Placental pericyte (primary cell): ENCODE results near the gene SLC10A4. TPM values are rescaled to one million over a fixed set of nuclear protein-coding genes. Genes with fewer than 3 reads are reported as not detected.

Source experiments
- total RNA-seq: library from RNA; depleted of rRNA; stranded (reverse); fragments of >200 nt; gene quantifications from 2 replicates; pipeline ENCODE4 v1.2.3, GENCODE V29; 2012

SLC10A4 gene
- total RNA-seq, result not detected in 2 replicates

GRCh38 chr4:48483006-48483776 lies at the start of gene SLC10A4:
SLC10A4 (plus strand) TSS chr4:48483343; CDS start chr4:48483562, 219 bp downstream.

GRCh38 chr4:48490012-48490679 lies 7.0 kb downstream of the SLC10A4 start, which contains the start of gene ZAR1:
ZAR1 (plus strand) TSS chr4:48490252; CDS start chr4:48490292, 40 bp downstream.

Other genes starting within 250 kb of the SLC10A4 start
- under 0.01 and 0.72 TPM in 2 replicates for gene TEC, start 213.5 kb upstream of the SLC10A4 start, total RNA-seq
- gene SLAIN2, start 141.8 kb upstream of the SLC10A4 start, total RNA-seq, result 39.4 and 98.5 TPM in 2 replicates
- gene ZAR1, start 6.9 kb downstream of the SLC10A4 start, total RNA-seq, result not detected in 2 replicates